Measurements from ENCODE around the gene MMP19. TPM values are rescaled to one million over a fixed set of nuclear protein-coding genes. Genes with fewer than 3 reads are reported as not detected.

MMP19 gene
- total and polyA plus RNA-seq, 2 of the 4 experiments (the other 2 are of a cell fraction) = 9.9 to 34.7 TPM

GRCh38 chr12:55845361-55845760 lies 2.6 kb upstream of the MMP19 start (continued):
- TF ChIP-seq CTCF (conservative IDR thresholded peaks at IDR 0.05; ENCODE audit: low read depth, low read length) (no peak), POLR2A (IDR thresholded peaks at IDR 0.05; ENCODE audit: low read depth, low read length) (no peak), BHLHE40 (IDR thresholded peaks at IDR 0.05; ENCODE audit: low read depth, low read length) (no peak), SMC3 (IDR thresholded peaks at IDR 0.05; ENCODE audit: low read depth, low read length) (no peak)

DNA sequence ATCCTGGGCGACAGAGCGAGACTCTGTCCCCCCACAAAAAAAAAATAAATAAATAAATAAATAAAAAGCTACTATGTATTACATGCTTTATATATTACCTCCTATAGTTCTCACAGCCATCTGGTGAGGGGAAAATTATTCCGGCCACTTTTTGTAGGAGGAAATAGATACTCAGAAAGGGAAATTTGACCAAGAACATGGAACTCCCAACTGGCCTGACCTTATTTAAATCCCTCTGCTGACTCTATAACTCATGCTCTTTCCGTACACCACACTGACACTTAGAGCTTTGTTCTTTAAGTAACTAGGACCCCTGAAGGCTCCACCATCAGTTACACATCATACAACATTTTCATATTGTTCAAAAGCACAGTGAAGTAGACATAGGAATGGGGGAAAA lies 2.2 kb upstream of the MMP19 start:
- no TSS peak for BruUV-seq (replicated peaks)
- peaks cover 17 to 33% of the 10 kb centered on the region in 2 experiments for H3K79me1 ChIP-seq (ENCODE audit: low read depth in 1 of 2, low read length in 2 of 2)
- H3K23ac ChIP-seq (ENCODE audit: low read depth, low read length) = no peak overlapping the region
- H3K4me3 ChIP-seq (ENCODE audit: insufficient read depth, low read depth, low read length) = no peak overlapping the region
- WGBS, 2 experiments (ENCODE audit: extremely low coverage in 2 of 2, insufficient read length in 1 of 2) = no CpG with 5 or more reads among the region's 4 CpGs
- H4K5ac ChIP-seq (ENCODE audit: low read depth, low read length) = no peak overlapping the region
- H3K14ac ChIP-seq (replicated peaks; ENCODE audit: low read depth, low read length) = no peak overlapping the region
- no peak overlapping the region for H3K18ac ChIP-seq (ENCODE audit: low read depth, low read length)
- H3K4ac ChIP-seq (ENCODE audit: low read depth, low read length) = no peak overlapping the region
- in situ Hi-C loops (cut with MboI; ENCODE audit: low sequenced_read_pairs) (no loop called here), intact Hi-C loops (cut with micrococcal nuclease) (no loop called here), dilution Hi-C loops (cut with HindIII; ENCODE audit: low sequenced_read_pairs, unreplicated experiment) (no loop called here)
- 0 out of 3 replicates have a peak overlapping the region, but pooled peaks have one; percentile 50 for H2BK15ac ChIP-seq (ENCODE audit: low read depth, low read length)
- no peak overlapping the region for H3K56ac ChIP-seq (ENCODE audit: extremely low read depth, insufficient read depth, low read length)
- no peaks in the 10 kb centered on the region for H3K27me3 ChIP-seq (ENCODE audit: control insufficient read depth, insufficient read depth, low read length)
- peaks cover 21% of the 10 kb centered on the region for H3K4me1 ChIP-seq (ENCODE audit: control insufficient read depth, insufficient read depth, low read length)
- H2BK20ac ChIP-seq (ENCODE audit: low read depth, low read length) = no peak overlapping the region
- H2BK120ac ChIP-seq (ENCODE audit: low read depth, low read length) = no peak overlapping the region
- H3K27ac ChIP-seq (ENCODE audit: insufficient read depth, low read length) = no peak overlapping the region
- CTCF ChIA-PET = no interaction called here
- DNase-seq (no peak), ATAC-seq (ENCODE audit: low read depth) (no peak)
- H4K20me1 ChIP-seq (ENCODE audit: insufficient read depth, low read length) = no peaks in the 10 kb centered on the region
- no peak overlapping the region for H4K91ac ChIP-seq (ENCODE audit: insufficient read depth, low read depth, low read length)
- peaks cover 7% of the 10 kb centered on the region for H3K36me3 ChIP-seq (ENCODE audit: control insufficient read depth, insufficient read depth, low read length)
- H2AFZ ChIP-seq (replicated peaks; ENCODE audit: low read length, poor library complexity) = no peak overlapping the region
- no peak overlapping the region for H4K8ac ChIP-seq (ENCODE audit: low read depth in 2 of 2, low read length in 2 of 2)
- POLR2A ChIA-PET (ENCODE audit: unreplicated experiment) = no interaction called here
- H3K9me3 ChIP-seq (ENCODE audit: control insufficient read depth, insufficient read depth, low read length) = no peaks in the 10 kb centered on the region
- H3K9ac ChIP-seq (ENCODE audit: low read depth, low read length) = no peak overlapping the region
- no peak overlapping the region for H3K4me2 ChIP-seq (ENCODE audit: low read depth, low read length)
- peak overlapping the region; percentile 66; the same call in 1 of the 2 replicates for H2AK5ac ChIP-seq (ENCODE audit: low read depth, low read length)
- H2BK5ac ChIP-seq (ENCODE audit: low read depth, low read length, poor library complexity, severe bottlenecking) = no peak overlapping the region
- H2AK9ac ChIP-seq (replicated peaks; ENCODE audit: low read depth, low read length, poor library complexity) = no peak overlapping the region
- TF ChIP-seq MAZ (IDR thresholded peaks at IDR 0.05; ENCODE audit: borderline replicate concordance, low read depth, low read length) (no peak), CEBPB (IDR thresholded peaks at IDR 0.05; ENCODE audit: low read depth, low read length) (no peak), MAFK (IDR thresholded peaks at IDR 0.05; ENCODE audit: low read depth, low read length) (no peak), SMC3 (IDR thresholded peaks at IDR 0.05; ENCODE audit: low read depth, low read length) (no peak), RAD21 (IDR thresholded peaks at IDR 0.05; ENCODE audit: low read length) (no peak), ELK1 (IDR thresholded peaks at IDR 0.05; ENCODE audit: borderline replicate concordance, low read depth, low read length) (no peak), RCOR1 (IDR thresholded peaks at IDR 0.05; ENCODE audit: insufficient replicate concordance, low read length) (no peak), BHLHE40 (IDR thresholded peaks at IDR 0.05; ENCODE audit: low read depth, low read length) (no peak), RFX5 (IDR thresholded peaks at IDR 0.05; ENCODE audit: low read depth, low read length) (no peak), POLR2A (IDR thresholded peaks at IDR 0.05; ENCODE audit: low read depth, low read length) (no peak), FOS (IDR thresholded peaks at IDR 0.05; ENCODE audit: low read depth, low read length) (no peak)
- peaks cover 23% of the 10 kb centered on the region for H3K9me1 ChIP-seq (ENCODE audit: insufficient read depth, low read length)
